Measurements from ENCODE around the gene GDAP1L1. TPM values are rescaled to one million over a fixed set of nuclear protein-coding genes. Genes with fewer than 3 reads are reported as not detected.

GDAP1L1 gene
- total RNA-seq, 1 donor from 2014 or later, result not detected

DNA sequence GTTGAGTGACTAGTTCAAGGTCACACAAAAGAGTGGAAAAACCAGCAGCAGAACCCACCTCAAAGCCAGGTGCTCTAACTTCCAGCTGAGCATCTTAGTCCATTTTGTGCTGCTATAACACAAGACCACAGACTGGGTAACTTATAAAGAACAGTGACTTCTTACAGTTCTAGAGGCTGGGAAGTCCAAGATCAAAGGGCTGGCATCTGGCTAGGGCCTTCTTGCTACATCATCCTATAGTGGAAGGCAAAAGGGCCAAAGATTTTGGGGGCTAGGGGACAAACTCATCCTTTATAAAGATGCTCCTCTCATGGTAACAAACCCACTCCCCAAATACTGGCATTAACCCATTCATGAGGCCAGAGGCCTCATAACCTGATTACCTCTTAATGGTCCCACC is 54.2 kb downstream of the GDAP1L1 start:
- no peaks in the 10 kb centered on the region for H3K4me1 ChIP-seq
- no peak for DNase-seq (ENCODE audit: extremely low spot score in 2 of 2)
- TF ChIP-seq POLR2AphosphoS5 (IDR thresholded peaks at IDR 0.05; ENCODE audit: insufficient read depth in 1 of 2, low read depth in 1 of 2) (no peak), POLR2A (IDR thresholded peaks at IDR 0.05) (no peak)
- TF ChIP-seq, protein P1, sequence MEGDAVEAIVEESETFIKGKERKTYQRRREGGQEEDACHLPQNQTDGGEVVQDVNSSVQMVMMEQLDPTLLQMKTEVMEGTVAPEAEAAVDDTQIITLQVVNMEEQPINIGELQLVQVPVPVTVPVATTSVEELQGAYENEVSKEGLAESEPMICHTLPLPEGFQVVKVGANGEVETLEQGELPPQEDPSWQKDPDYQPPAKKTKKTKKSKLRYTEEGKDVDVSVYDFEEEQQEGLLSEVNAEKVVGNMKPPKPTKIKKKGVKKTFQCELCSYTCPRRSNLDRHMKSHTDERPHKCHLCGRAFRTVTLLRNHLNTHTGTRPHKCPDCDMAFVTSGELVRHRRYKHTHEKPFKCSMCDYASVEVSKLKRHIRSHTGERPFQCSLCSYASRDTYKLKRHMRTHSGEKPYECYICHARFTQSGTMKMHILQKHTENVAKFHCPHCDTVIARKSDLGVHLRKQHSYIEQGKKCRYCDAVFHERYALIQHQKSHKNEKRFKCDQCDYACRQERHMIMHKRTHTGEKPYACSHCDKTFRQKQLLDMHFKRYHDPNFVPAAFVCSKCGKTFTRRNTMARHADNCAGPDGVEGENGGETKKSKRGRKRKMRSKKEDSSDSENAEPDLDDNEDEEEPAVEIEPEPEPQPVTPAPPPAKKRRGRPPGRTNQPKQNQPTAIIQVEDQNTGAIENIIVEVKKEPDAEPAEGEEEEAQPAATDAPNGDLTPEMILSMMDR (IDR thresholded peaks at IDR 0.05), result no peak
- no peak overlapping the region for H3K4me3 ChIP-seq
- no peak overlapping the region for H3K27ac ChIP-seq
- no peaks in the 10 kb centered on the region for H3K9me3 ChIP-seq
- H3K36me3 ChIP-seq, result peaks cover 0 to 2% of the 10 kb centered on the region in 2 donors
- no peaks in the 10 kb centered on the region for H3K27me3 ChIP-seq
- intact Hi-C loops (cut with DNase I), result no loop called here

DNA sequence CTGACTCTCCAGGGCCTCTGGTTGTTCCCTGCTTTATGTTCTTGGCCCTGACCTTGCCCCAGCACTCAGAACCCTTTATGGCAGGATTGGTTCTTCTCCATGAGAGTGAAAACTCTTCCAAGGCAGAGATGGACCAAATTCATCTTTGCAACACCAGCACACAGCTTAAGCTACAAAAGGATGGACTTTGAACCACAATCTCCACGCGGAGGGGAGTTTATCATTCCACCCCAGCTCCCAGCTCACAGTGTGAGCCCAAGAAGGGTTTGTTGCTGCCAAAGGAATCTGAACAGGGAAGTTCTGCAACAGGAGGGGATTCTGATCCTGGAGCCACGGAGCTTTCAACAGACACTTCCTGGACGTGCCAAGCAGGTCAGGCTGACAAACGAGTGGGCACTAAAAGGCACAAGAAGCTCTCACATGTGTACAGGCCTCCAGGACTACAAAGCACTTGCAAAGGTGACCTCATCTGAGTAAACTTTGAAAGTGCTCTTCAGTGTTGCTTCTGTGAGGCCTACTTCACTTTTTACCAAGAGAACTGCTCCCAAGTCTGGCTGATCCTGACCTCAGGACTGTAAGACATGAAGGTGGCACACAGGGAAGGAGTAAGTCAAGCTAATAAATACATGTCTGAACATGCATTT is 55.0 kb downstream of the GDAP1L1 start:
- Histone ChIP-seq H3K4me1 (no peaks in the 10 kb centered on the region), H3K27me3 (no peaks in the 10 kb centered on the region), H3K4me3 (no peak overlapping the region), H3K27ac (no peak overlapping the region), H3K36me3 (peaks cover 0 to 9% of the 10 kb centered on the region in 2 donors), H3K9me3 (no peaks in the 10 kb centered on the region)
- intact Hi-C loops (cut with DNase I), result no loop called here
- DNase-seq (ENCODE audit: extremely low spot score in 2 of 2), result no peak
- TF ChIP-seq POLR2AphosphoS5 (IDR thresholded peaks at IDR 0.05; ENCODE audit: insufficient read depth in 1 of 2, low read depth in 1 of 2) (no peak), POLR2A (IDR thresholded peaks at IDR 0.05) (no peak)

DNA sequence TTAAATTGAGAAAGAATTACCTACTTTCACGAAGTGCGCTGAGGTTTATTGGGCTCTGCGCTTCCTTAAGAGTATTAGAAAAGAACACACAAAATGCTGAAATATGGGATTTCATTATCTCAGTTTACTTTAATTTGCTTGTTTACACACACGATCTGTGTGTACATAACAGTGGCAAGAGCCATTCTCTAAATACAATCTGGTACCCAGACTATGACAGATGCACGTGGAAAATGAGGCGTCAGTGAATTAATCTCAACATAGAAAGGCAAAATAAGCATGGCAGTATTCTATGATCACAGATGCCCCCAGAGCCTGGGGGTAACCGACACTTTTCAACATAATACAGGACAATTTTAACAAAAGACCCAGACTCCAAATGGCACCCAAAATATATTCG is 55.6 kb downstream of the GDAP1L1 start:
- H3K4me3 ChIP-seq, result no peak overlapping the region
- intact Hi-C loops (cut with DNase I), result no loop called here
- H3K36me3 ChIP-seq, result peaks cover 0 to 9% of the 10 kb centered on the region in 2 donors
- no peaks in the 10 kb centered on the region for H3K9me3 ChIP-seq
- TF ChIP-seq, protein P1 (IDR thresholded peaks at IDR 0.05), result no peak
- TF ChIP-seq POLR2AphosphoS5 (IDR thresholded peaks at IDR 0.05; ENCODE audit: insufficient read depth in 1 of 2, low read depth in 1 of 2) (no peak), POLR2A (IDR thresholded peaks at IDR 0.05) (no peak)
- H3K4me1 ChIP-seq, result no peaks in the 10 kb centered on the region
- no peaks in the 10 kb centered on the region for H3K27me3 ChIP-seq
- no peak for DNase-seq (ENCODE audit: extremely low spot score in 2 of 2)
- H3K27ac ChIP-seq, result no peak overlapping the region

DNA sequence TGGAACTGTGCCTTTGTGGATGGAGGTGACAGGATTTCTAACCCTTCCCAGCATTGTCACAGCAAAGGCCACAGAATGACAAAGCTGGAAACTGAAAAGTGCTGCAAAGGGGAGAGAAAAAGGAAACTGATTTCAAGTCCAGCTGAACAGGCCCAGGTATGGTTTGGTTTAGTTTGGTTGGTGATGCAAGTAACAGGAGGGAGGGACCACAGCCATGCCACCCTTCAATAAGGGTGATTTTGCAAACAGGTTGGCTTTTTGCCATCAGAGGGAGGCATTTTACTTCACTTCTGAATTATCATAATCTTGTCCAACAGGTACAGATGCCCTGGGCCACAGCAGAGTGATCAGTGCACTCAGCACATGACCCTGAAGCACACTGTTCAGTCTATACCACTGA is 57.3 kb downstream of the GDAP1L1 start:
- no peak overlapping the region for H3K4me3 ChIP-seq
- no peaks in the 10 kb centered on the region for H3K9me3 ChIP-seq
- no peak for DNase-seq (ENCODE audit: extremely low spot score in 2 of 2)
- TF ChIP-seq POLR2AphosphoS5 (IDR thresholded peaks at IDR 0.05; ENCODE audit: insufficient read depth in 1 of 2, low read depth in 1 of 2) (no peak), POLR2A (IDR thresholded peaks at IDR 0.05) (no peak)
- TF ChIP-seq, protein P1 (IDR thresholded peaks at IDR 0.05), result no peak
- no peaks in the 10 kb centered on the region for H3K27me3 ChIP-seq
- intact Hi-C loops (cut with DNase I), result no loop called here
- no peak overlapping the region for H3K27ac ChIP-seq
- H3K4me1 ChIP-seq, result peaks cover 8% of the 10 kb centered on the region
- H3K36me3 ChIP-seq, result peaks cover 0 to 9% of the 10 kb centered on the region in 2 donors

DNA sequence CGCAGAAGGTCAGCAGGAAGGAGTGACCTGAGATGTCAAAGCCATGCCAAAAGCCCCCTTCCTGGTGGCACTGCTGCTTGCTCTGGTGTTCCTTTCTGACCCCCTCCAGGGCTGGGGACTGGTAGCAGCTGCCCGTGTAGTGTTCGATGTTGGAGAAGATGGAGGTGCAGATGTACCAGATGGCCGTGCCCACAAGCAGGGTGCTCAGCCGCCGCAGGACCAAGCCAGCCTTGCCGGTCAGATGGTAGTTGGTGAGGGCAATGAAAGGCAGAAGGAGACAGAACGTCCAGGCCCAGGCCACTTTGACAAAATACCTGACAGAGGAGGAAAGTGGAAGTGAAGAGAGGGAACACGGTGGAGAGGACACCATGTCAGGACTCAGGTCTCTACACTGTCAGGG is 59.8 kb downstream of the GDAP1L1 start:
- intact Hi-C loops (cut with DNase I), result no loop called here
- H3K27ac ChIP-seq, result no peak overlapping the region
- no peak for TF ChIP-seq POLR2A (IDR thresholded peaks at IDR 0.05)
- TF ChIP-seq POLR2AphosphoS5 (IDR thresholded peaks at IDR 0.05; ENCODE audit: insufficient read depth in 1 of 2, low read depth in 1 of 2), result no peak
- TF ChIP-seq, protein P1 (IDR thresholded peaks at IDR 0.05), result no peak

More for the DNA sequence above, 59.8 kb downstream of the GDAP1L1 start:
- no peaks in the 10 kb centered on the region for H3K27me3 ChIP-seq
- H3K4me1 ChIP-seq, result peaks cover 23% of the 10 kb centered on the region
- peaks cover 0 to 9% of the 10 kb centered on the region in 2 donors for H3K36me3 ChIP-seq
- no peak for DNase-seq (ENCODE audit: extremely low spot score in 2 of 2)
- H3K9me3 ChIP-seq, result no peaks in the 10 kb centered on the region
- H3K4me3 ChIP-seq, result no peak overlapping the region

Data from vagina (tissue), 2 donors.